Neural progenitor cell (in vitro differentiated cells): ENCODE measurements around the gene FGFR3. TPM values are rescaled to one million over a fixed set of nuclear protein-coding genes. Genes with fewer than 3 reads are reported as not detected.

Experiments
- DNase-seq: peaks from one replicate; pipeline ENCODE4 v3.0.0-alpha.2; 2016; ENCODE audit warnings: low spot score
- H2AFZ ChIP-seq: fragments of 200-600 bp; sonication (generic); replicated peaks from 2 replicates; pipeline ENCODE4 v1.6.1; 2016; ENCODE audit warnings: antibody characterized with exemption
- H3F3A ChIP-seq: fragments of 200-600 bp; sonication (generic); 2 replicates; pipeline ENCODE4 v1.6.1; 2016; ENCODE audit warnings: antibody characterized with exemption, low read depth
- H3K27ac ChIP-seq: fragments of 200-600 bp; sonication (generic); 2 replicates; pipeline ENCODE4 v1.5.1; 2016; ENCODE audit warnings: mild to moderate bottlenecking
- H3K27me3 ChIP-seq: fragments of 200-600 bp; sonication (generic); 2 replicates; pipeline ENCODE4 v1.6.1; 2016; ENCODE audit warnings: mild to moderate bottlenecking, moderate library complexity
- H3K36me3 ChIP-seq: fragments of 200-600 bp; sonication (generic); 2 replicates; pipeline ENCODE4 v1.5.1; 2016
- H3K4me1 ChIP-seq: fragments of 200-600 bp; sonication (generic); 2 replicates; pipeline ENCODE4 v1.6.1; 2016; ENCODE audit warnings: mixed run types
- H3K4me2 ChIP-seq: fragments of 200-600 bp; sonication (generic); 2 replicates; pipeline ENCODE4 v1.6.1; 2016
- H3K4me3 ChIP-seq: fragments of 200-600 bp; sonication (generic); 2 replicates; pipeline ENCODE4 v1.5.1; 2016
- H3K79me2 ChIP-seq: fragments of 200-600 bp; sonication (generic); 2 replicates; pipeline ENCODE4 v1.6.1; 2016; ENCODE audit warnings: low read depth
- H3K9ac ChIP-seq: fragments of 200-600 bp; sonication (generic); 2 replicates; pipeline ENCODE4 v1.6.1; 2016
- H3K9me3 ChIP-seq: fragments of 200-600 bp; sonication (generic); 2 replicates; pipeline ENCODE4 v1.5.1; 2016; ENCODE audit warnings: low read depth
- H4K20me1 ChIP-seq: fragments of 200-600 bp; sonication (generic); 2 replicates; pipeline ENCODE4 v1.6.1; 2016; ENCODE audit warnings: low read depth
- H3K27ac Mint-ChIP-seq: 3 replicates; pipeline ENCODE4 v1.8.0; 2021; ENCODE audit warnings: mixed read lengths
- H3K27me3 Mint-ChIP-seq: 2 replicates; pipeline ENCODE4 v1.8.0; 2022; ENCODE audit warnings: low read depth, mild to moderate bottlenecking, inconsistent platforms, moderate library complexity, mixed read lengths; ENCODE audit not compliant: insufficient read depth
- H3K36me3 Mint-ChIP-seq: 3 replicates; pipeline ENCODE4 v1.8.0; 2021; ENCODE audit warnings: mixed read lengths
- H3K4me1 Mint-ChIP-seq: 3 replicates; pipeline ENCODE4 v1.8.0; 2021; ENCODE audit warnings: mixed read lengths
- H3K4me3 Mint-ChIP-seq: 3 replicates; pipeline ENCODE4 v1.8.0; 2021; ENCODE audit warnings: mild to moderate bottlenecking, moderate library complexity, mixed read lengths
- H3K9me3 Mint-ChIP-seq: 3 replicates; pipeline ENCODE4 v1.8.0; 2020; ENCODE audit warnings: mixed read lengths
- EZH2 ChIP-seq: fragments of 200-600 bp; sonication (generic); IDR thresholded peaks from 2 replicates; pipeline ENCODE4 v1.6.1; 2017; ENCODE audit warnings: antibody characterized with exemption, mild to moderate bottlenecking, moderate library complexity
- EZH2phosphoT487 ChIP-seq: fragments of 200-600 bp; sonication (generic); IDR thresholded peaks from 2 replicates; pipeline ENCODE4 v1.6.1; 2017; ENCODE audit warnings: antibody characterized with exemption
- total RNA-seq: library from RNA; depleted of rRNA; stranded (reverse); fragments of >200 nt; gene quantifications from 2 replicates; pipeline ENCODE4 v1.2.3, GENCODE V29; 2015; ENCODE audit warnings: low replicate concordance
- TF ChIP-seq, protein P1 (sequence below): fragments of 200-600 bp; sonication (generic); IDR thresholded peaks from 2 replicates; pipeline ENCODE4 v1.5.1; 2017; ENCODE audit warnings: antibody characterized with exemption, mild to moderate bottlenecking

FGFR3 gene
- total RNA-seq, 1 donor from 2014 or later = 4.8 TPM

DNA sequence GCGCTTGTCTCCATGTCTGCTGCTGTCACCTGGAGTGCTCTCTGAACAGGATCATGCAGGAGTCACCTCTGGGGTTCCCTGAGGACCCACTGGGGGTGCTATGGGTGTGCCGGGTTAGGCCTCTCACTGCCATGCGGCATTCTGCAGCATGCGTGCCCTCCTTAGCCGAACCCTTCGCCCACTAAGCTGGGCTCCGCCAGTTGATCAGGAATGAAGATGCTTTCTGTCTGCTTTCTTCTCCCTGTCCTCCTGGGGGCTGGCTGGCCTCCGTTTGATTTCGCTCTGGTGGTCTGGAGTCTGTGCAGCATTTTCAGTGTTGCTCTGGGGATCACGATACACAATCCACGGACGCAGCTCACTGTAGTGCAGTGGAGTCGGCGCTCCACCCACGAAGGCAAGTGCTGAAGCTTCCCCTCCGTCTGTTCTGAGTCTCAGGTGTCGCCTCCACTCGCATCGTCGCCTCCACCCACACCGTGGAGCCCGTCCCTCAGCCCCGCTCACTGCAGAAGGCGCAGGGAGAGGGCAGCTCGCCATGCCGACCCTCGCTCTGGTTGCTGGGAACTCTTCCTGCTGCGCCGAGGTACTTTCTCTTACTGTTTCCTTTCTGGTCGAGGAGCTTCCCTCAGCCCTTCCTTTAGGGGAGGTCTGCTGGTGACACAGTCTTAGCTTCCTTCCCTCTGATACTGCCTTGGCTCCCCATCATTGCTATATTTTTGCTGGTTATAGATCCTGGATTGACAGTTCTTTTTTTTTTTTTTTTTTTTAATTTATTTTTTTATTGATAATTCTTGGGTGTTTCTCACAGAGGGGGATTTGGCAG lies 33.6 kb downstream of the FGFR3 start:
- Histone ChIP-seq H3K27me3 (no peaks in the 10 kb centered on the region), H3K79me2 (no peaks in the 10 kb centered on the region), H3F3A (peaks cover 6% of the 10 kb centered on the region), H3K9me3 (peaks cover 3% of the 10 kb centered on the region), H3K4me2 (no peak overlapping the region), H2AFZ (no peak overlapping the region), H3K4me1 (peaks cover 4% of the 10 kb centered on the region), H3K9ac (no peak overlapping the region), H3K27ac (no peak overlapping the region), H3K4me3 (no peak overlapping the region), H4K20me1 (no peaks in the 10 kb centered on the region), H3K36me3 (no peaks in the 10 kb centered on the region)
- Mint-ChIP-seq H3K4me1 (peaks cover 22% of the 10 kb centered on the region), H3K27ac (peak overlapping the region; percentile 89), H3K36me3 (peaks cover 35% of the 10 kb centered on the region), H3K9me3 (peaks cover 13% of the 10 kb centered on the region), H3K4me3 (no peak overlapping the region), H3K27me3 (peaks cover 8% of the 10 kb centered on the region)
- DNase-seq = peak; percentile 12
- TF ChIP-seq EZH2 (no peak), EZH2phosphoT487 (no peak)
- TF ChIP-seq, protein P1, sequence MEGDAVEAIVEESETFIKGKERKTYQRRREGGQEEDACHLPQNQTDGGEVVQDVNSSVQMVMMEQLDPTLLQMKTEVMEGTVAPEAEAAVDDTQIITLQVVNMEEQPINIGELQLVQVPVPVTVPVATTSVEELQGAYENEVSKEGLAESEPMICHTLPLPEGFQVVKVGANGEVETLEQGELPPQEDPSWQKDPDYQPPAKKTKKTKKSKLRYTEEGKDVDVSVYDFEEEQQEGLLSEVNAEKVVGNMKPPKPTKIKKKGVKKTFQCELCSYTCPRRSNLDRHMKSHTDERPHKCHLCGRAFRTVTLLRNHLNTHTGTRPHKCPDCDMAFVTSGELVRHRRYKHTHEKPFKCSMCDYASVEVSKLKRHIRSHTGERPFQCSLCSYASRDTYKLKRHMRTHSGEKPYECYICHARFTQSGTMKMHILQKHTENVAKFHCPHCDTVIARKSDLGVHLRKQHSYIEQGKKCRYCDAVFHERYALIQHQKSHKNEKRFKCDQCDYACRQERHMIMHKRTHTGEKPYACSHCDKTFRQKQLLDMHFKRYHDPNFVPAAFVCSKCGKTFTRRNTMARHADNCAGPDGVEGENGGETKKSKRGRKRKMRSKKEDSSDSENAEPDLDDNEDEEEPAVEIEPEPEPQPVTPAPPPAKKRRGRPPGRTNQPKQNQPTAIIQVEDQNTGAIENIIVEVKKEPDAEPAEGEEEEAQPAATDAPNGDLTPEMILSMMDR = no peak

DNA sequence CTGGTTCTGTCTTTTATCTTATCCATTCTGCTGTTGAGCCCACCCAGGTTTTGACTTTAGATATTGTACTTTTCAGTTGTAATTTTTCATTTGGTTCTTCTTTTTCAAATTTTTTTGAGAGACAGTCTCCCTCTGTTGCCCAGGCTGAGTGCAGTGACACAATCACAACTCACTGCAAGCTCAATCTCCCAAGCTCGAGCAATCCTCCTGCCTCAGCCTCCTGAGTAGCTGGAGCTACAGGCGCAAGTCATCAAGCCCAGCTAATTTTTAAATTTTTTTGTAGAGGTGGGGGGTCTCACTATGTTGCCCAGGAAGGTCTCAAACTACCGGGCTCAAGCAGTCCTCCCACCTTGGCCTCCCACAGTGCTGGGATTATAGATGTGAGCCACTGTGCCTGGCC lies 37.1 kb downstream of the FGFR3 start:
- H3K4me1 Mint-ChIP-seq = peaks cover 28% of the 10 kb centered on the region
- Histone ChIP-seq H2AFZ (no peak overlapping the region), H3K4me3 (no peak overlapping the region), H3K4me2 (no peak overlapping the region), H3K4me1 (peaks cover 4% of the 10 kb centered on the region), H4K20me1 (no peaks in the 10 kb centered on the region), H3F3A (peaks cover 6% of the 10 kb centered on the region), H3K9ac (no peak overlapping the region), H3K27ac (no peak overlapping the region), H3K9me3 (peaks cover 3% of the 10 kb centered on the region), H3K36me3 (no peaks in the 10 kb centered on the region), H3K27me3 (no peaks in the 10 kb centered on the region), H3K79me2 (no peaks in the 10 kb centered on the region)
- TF ChIP-seq EZH2 (no peak), EZH2phosphoT487 (no peak)
- TF ChIP-seq, protein P1 = no peak
- no peak overlapping the region for H3K27ac Mint-ChIP-seq
- H3K9me3 Mint-ChIP-seq = peaks cover 13% of the 10 kb centered on the region
- H3K36me3 Mint-ChIP-seq = peaks cover 43% of the 10 kb centered on the region
- H3K27me3 Mint-ChIP-seq = peaks cover 8% of the 10 kb centered on the region
- no peak for DNase-seq
- no peak overlapping the region for H3K4me3 Mint-ChIP-seq

DNA sequence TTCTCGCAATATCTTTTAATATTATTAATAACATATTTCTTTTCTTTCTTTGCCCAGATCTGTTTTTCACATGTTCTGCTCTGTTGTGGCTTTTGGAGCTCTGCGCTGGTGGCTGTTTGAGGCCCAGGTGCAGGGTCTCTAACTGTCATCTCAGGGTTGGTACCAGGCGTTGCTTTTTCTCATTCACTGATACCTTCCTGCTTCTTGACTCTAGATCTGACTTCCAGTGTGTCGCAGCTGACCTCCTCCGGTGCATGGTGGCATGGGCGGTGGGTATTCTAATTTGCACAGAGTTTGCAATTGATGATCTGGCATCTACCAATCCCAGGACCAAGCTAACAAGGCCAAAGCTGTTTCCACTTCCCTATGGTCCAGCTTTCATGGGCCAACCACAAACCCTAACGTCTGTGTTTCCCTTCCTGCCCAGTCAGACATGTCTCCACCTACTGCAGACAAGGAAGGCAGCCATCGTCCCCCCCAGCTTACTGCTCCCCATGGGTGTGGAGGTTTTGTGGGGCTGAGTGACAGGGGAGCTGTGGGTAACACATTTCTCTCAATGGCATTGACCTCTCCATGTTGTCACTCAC lies 37.6 kb downstream of the FGFR3 start:
- peaks cover 6% of the 10 kb centered on the region for H3F3A ChIP-seq
- H4K20me1 ChIP-seq = no peaks in the 10 kb centered on the region
- H3K9ac ChIP-seq = no peak overlapping the region
- no peaks in the 10 kb centered on the region for H3K27me3 ChIP-seq
- H3K4me3 Mint-ChIP-seq = no peak overlapping the region
- H3K79me2 ChIP-seq = no peaks in the 10 kb centered on the region
- no peak overlapping the region for H3K27ac ChIP-seq
- H3K27ac Mint-ChIP-seq = no peak overlapping the region
- peaks cover 4% of the 10 kb centered on the region for H3K4me1 ChIP-seq
- peaks cover 28% of the 10 kb centered on the region for H3K4me1 Mint-ChIP-seq
- no peak overlapping the region for H2AFZ ChIP-seq
- H3K9me3 Mint-ChIP-seq = peaks cover 13% of the 10 kb centered on the region
- H3K27me3 Mint-ChIP-seq = peaks cover 8% of the 10 kb centered on the region
- H3K4me2 ChIP-seq = no peak overlapping the region
- peaks cover 3% of the 10 kb centered on the region for H3K9me3 ChIP-seq
- TF ChIP-seq EZH2phosphoT487 = no peak
- TF ChIP-seq, protein P1 = no peak
- no peak for TF ChIP-seq EZH2
- no peak overlapping the region for H3K4me3 ChIP-seq
- H3K36me3 ChIP-seq = no peaks in the 10 kb centered on the region
- peaks cover 40% of the 10 kb centered on the region for H3K36me3 Mint-ChIP-seq
- no peak for DNase-seq
